HepG2 (cell line): Measurements from ENCODE around the gene FIZ1. TPM values are rescaled to one million over a fixed set of nuclear protein-coding genes. Genes with fewer than 3 reads are reported as not detected.

Experiments
- CREM ChIP-seq, 2 experiments: sonication (generic) in 1 of 2; formaldehyde crosslinking in 1 of 2; IDR thresholded peaks; 2 replicates each; pipeline versions ENCODE4 v1.4.0 to v1.6.1; 2016 to 2020; ENCODE audit warnings: antibody characterized with exemption in 1 of 2, mild to moderate bottlenecking in 1 of 2, missing genetic modification reagents in 1 of 2
- E2F1 ChIP-seq: sonication (generic); formaldehyde crosslinking; IDR thresholded peaks from 2 replicates; pipeline ENCODE4 v1.5.0; 2020; ENCODE audit warnings: missing genetic modification reagents
- ESRRA ChIP-seq: sonication (generic); formaldehyde crosslinking; IDR thresholded peaks from 2 replicates; pipeline ENCODE4 v1.5.1; 2020; ENCODE audit warnings: mild to moderate bottlenecking, low read depth, missing genetic modification reagents
- FOXC1 ChIP-seq: sonication (generic); formaldehyde crosslinking; IDR thresholded peaks from 2 replicates; pipeline ENCODE4 v1.8.0; 2022; ENCODE audit warnings: mild to moderate bottlenecking, missing genetic modification reagents, borderline replicate concordance
- KDM3A ChIP-seq: IDR thresholded peaks from 2 replicates; pipeline ENCODE4 v1.6.1; 2018; ENCODE audit warnings: low read depth, missing compliant biosample characterization
- KLF9 ChIP-seq: IDR thresholded peaks from 2 replicates; pipeline ENCODE4 v1.6.1; 2016; ENCODE audit warnings: low read depth
- MAX ChIP-seq: IDR thresholded peaks from 2 replicates; pipeline ENCODE4 v1.6.1; 2012; ENCODE audit warnings: inconsistent platforms
- MEIS2 ChIP-seq: sonication (generic); formaldehyde crosslinking; IDR thresholded peaks from 2 replicates; pipeline ENCODE4 v1.9.0; 2021; ENCODE audit warnings: mild to moderate bottlenecking, missing genetic modification reagents
- MLX ChIP-seq: IDR thresholded peaks from 2 replicates; pipeline ENCODE4 v1.6.1; 2016
- PATZ1 ChIP-seq: sonication (generic); formaldehyde crosslinking; IDR thresholded peaks from 2 replicates; pipeline ENCODE4 v1.4.0; 2020; ENCODE audit warnings: missing genetic modification reagents
- PPARG ChIP-seq: conservative IDR thresholded peaks from 2 replicates; pipeline ENCODE4 v1.6.1; 2016; ENCODE audit warnings: missing biosample characterization, missing genetic modification reagents
- RCOR2 ChIP-seq: IDR thresholded peaks from 2 replicates; pipeline ENCODE4 v1.6.1; 2016; ENCODE audit warnings: missing biosample characterization, missing genetic modification reagents
- RFX3 ChIP-seq: IDR thresholded peaks from 2 replicates; pipeline ENCODE4 v1.6.1; 2016; ENCODE audit warnings: missing biosample characterization, missing genetic modification reagents
- SRF ChIP-seq: IDR thresholded peaks from 2 replicates; pipeline ENCODE4 v1.6.1; 2011; ENCODE audit warnings: mild to moderate bottlenecking, low read depth, low read length, moderate library complexity
- YY1 ChIP-seq: IDR thresholded peaks from 2 replicates; pipeline ENCODE4 v1.6.1; 2011; ENCODE audit warnings: low read length, low read depth, moderate library complexity, mild to moderate bottlenecking; ENCODE audit not compliant: insufficient read depth, insufficient replicate concordance
- ZC3H4 ChIP-seq: sonication (generic); formaldehyde crosslinking; IDR thresholded peaks from 2 replicates; pipeline ENCODE4 v1.4.0; 2020; ENCODE audit warnings: missing genetic modification reagents, borderline replicate concordance
- ZFYVE20 ChIP-seq: sonication (generic); formaldehyde crosslinking; IDR thresholded peaks from 2 replicates; pipeline ENCODE4 v1.8.0; 2023; ENCODE audit warnings: low read depth, mild to moderate bottlenecking, moderate library complexity, missing genetic modification reagents, borderline replicate concordance
- ZNF335 ChIP-seq: sonication (generic); formaldehyde crosslinking; IDR thresholded peaks from 2 replicates; pipeline ENCODE4 v1.4.0; 2020; ENCODE audit warnings: missing genetic modification reagents
- ZNF605 ChIP-seq: sonication (generic); formaldehyde crosslinking; IDR thresholded peaks from 2 replicates; pipeline ENCODE4 v1.8.0; 2022; ENCODE audit warnings: mild to moderate bottlenecking, missing genetic modification reagents
- ZNF674 ChIP-seq: sonication (generic); formaldehyde crosslinking; IDR thresholded peaks from 2 replicates; pipeline ENCODE4 v1.5.0; 2020; ENCODE audit warnings: low read depth, mild to moderate bottlenecking, missing genetic modification reagents
- ZSCAN25 ChIP-seq: sonication (generic); formaldehyde crosslinking; IDR thresholded peaks from 2 replicates; pipeline ENCODE4 v1.8.0; 2022; ENCODE audit warnings: mild to moderate bottlenecking, missing genetic modification reagents
- polyA plus RNA-seq, 8 experiments: library from polyadenylated mRNA; depleted of rRNA in 3 of 8; stranded (reverse) in 7 of 8; unstranded in 1 of 8; fragments of >200 nt; fragmentation: Illumina TruSeq in 4 of 8; extraction: Trizol in 4 of 8; gene quantifications; 2 replicates each; pipeline versions ENCODE4 v1.2.1 to v1.2.3, GENCODE V29; 2011 to 2016; ENCODE audit warnings: low read depth in 4 of 8, missing spikeins in 1 of 8, mixed read lengths in 1 of 8; ENCODE audit not compliant: insufficient read depth in 1 of 8
- total RNA-seq, 5 experiments: library from RNA; depleted of rRNA; stranded (reverse); fragments of >200 nt; fragmentation: Illumina TruSeq; extraction: Trizol; gene quantifications; 2 replicates each; pipeline ENCODE4 v1.2.3, GENCODE V29; 2016; ENCODE audit warnings: low read depth in 1 of 5
- TF ChIP-seq, protein P1 (sequence below): sonication (generic); formaldehyde crosslinking; IDR thresholded peaks from 2 replicates; pipeline ENCODE4 v1.4.0; 2020; ENCODE audit warnings: missing genetic modification reagents, borderline replicate concordance
- TF ChIP-seq, protein P2 (sequence below): sonication (generic); formaldehyde crosslinking; IDR thresholded peaks from 2 replicates; pipeline ENCODE4 v1.5.0; 2020; ENCODE audit warnings: missing genetic modification reagents

Gene FIZ1
- total and polyA plus RNA-seq, 2 of the 13 experiments (the other 11 are each of a cell fraction or from before 2014, with no cell fraction given): 3.6 to 5.9 TPM

DNA sequence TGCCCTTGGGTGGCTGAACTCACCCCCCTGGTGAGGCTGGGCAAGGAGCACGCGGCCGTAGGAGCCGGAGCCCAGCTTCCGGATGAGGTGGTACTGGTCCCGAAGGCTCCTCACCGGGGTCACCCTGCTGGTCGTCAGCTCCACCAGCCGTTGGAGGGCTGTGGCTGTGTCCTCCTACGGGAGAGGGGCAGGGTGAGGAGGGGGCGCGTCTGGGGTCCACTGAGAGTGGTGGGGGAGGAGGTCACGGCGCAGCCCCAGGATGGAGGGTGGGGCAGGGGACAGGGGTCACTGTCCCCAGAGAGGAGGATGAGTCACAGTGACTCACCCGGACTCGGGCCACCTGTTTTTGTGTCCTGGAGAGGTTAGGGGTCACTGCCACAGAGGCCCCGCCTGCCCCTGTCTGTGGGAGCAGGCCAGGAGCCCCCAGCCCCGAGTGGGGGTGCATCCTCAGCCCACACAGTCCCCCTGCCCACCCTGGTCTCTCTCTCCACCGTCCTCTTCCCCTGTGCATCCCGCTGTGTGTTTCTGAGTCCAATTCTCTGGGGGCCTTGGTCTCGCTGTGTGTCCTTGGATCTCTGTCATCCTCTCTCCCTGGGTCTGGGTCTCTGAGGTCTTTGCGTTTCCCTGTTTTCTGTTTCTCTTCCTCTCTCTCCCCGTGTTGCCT lies 54.4 kb downstream of the FIZ1 start (continued):
- TF ChIP-seq SRF (no peak), PATZ1 (peak; percentile 85), MEIS2 (CRISPR knock-in tag) (no peak), KLF9 (CRISPR knock-in tag) (no peak), KDM3A (0 out of 2 replicates have a peak, but pooled peaks have one; percentile 47), ZSCAN25 (no peak), ZC3H4 (CRISPR knock-in tag) (no peak), YY1 (no peak), E2F1 (no peak), ESRRA (CRISPR knock-in tag) (no peak), FOXC1 (CRISPR knock-in tag) (no peak), MLX (CRISPR knock-in tag) (no peak), ZNF605 (CRISPR knock-in tag) (no peak), RFX3 (CRISPR knock-in tag) (no peak), PPARG (peak; percentile 51; the same call in 1 of the 2 replicates), ZFYVE20 (CRISPR knock-in tag) (no peak), RCOR2 (CRISPR knock-in tag) (no peak), MAX (no peak), ZNF674 (no peak), CREM (IDR thresholded peaks at IDR 0.05) (0 out of 2 replicates have a peak, but pooled peaks have one; percentile 23), CREM (CRISPR knock-in tag; IDR thresholded peaks at IDR 0.05) (no peak), ZNF335 (CRISPR knock-in tag) (no peak)
- TF ChIP-seq, protein P1, sequence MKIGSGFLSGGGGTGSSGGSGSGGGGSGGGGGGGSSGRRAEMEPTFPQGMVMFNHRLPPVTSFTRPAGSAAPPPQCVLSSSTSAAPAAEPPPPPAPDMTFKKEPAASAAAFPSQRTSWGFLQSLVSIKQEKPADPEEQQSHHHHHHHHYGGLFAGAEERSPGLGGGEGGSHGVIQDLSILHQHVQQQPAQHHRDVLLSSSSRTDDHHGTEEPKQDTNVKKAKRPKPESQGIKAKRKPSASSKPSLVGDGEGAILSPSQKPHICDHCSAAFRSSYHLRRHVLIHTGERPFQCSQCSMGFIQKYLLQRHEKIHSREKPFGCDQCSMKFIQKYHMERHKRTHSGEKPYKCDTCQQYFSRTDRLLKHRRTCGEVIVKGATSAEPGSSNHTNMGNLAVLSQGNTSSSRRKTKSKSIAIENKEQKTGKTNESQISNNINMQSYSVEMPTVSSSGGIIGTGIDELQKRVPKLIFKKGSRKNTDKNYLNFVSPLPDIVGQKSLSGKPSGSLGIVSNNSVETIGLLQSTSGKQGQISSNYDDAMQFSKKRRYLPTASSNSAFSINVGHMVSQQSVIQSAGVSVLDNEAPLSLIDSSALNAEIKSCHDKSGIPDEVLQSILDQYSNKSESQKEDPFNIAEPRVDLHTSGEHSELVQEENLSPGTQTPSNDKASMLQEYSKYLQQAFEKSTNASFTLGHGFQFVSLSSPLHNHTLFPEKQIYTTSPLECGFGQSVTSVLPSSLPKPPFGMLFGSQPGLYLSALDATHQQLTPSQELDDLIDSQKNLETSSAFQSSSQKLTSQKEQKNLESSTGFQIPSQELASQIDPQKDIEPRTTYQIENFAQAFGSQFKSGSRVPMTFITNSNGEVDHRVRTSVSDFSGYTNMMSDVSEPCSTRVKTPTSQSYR (CRISPR knock-in tag): peak; percentile 55; the same call in 1 of the 2 replicates
- TF ChIP-seq, protein P2, sequence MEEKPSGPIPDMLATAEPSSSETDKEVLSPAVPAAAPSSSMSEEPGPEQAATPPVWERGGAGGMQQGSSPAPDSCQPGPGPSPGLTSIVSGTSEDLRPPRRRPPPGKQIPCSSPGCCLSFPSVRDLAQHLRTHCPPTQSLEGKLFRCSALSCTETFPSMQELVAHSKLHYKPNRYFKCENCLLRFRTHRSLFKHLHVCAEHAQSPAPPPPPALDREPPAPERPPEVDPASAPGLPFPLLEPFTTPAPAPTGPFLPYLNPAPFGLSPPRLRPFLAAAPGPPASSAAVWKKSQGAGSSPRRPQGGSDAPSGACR (CRISPR knock-in tag): no peak
